Measurements from ENCODE around the gene FNTB.

FNTB gene

GRCh38 chr14:65042731-65043372 is 56.2 kb downstream of the FNTB start:
- peaks cover 11% of the 10 kb centered on the region for H3K4me1 ChIP-seq (ENCODE audit: low read length)
- H3K4me2 ChIP-seq (ENCODE audit: low read length) = peak overlapping the region; percentile 42
- no peak overlapping the region for H3K9ac ChIP-seq (ENCODE audit: low read length)
- no peak overlapping the region for H2AFZ ChIP-seq (ENCODE audit: low read depth, low read length)
- peaks cover 4% of the 10 kb centered on the region for H4K20me1 ChIP-seq (ENCODE audit: insufficient read depth, low read length)
- no peak overlapping the region for H3K27ac ChIP-seq (ENCODE audit: low read length)
- peaks cover 17% of the 10 kb centered on the region for H3K36me3 ChIP-seq (replicated peaks; ENCODE audit: low read depth, low read length)
- H3K9me3 ChIP-seq (ENCODE audit: insufficient read depth, low read length) = no peaks in the 10 kb centered on the region
- no peak overlapping the region for H3K4me3 ChIP-seq (ENCODE audit: low read length)
- H3K79me2 ChIP-seq (ENCODE audit: low read length) = no peaks in the 10 kb centered on the region
- no peaks in the 10 kb centered on the region for H3K27me3 ChIP-seq (ENCODE audit: low read depth, low read length)
- TF ChIP-seq CTCF (IDR thresholded peaks at IDR 0.05; ENCODE audit: low read depth, low read length) (no peak), EZH2phosphoT487 (IDR thresholded peaks at IDR 0.05; ENCODE audit: low read depth) (no peak)

GRCh38 chr14:65043893-65044595 is 57.3 kb downstream of the FNTB start:
- Histone ChIP-seq H3K27me3 (ENCODE audit: low read depth, low read length) (no peaks in the 10 kb centered on the region), H3K9me3 (ENCODE audit: insufficient read depth, low read length) (no peaks in the 10 kb centered on the region), H3K79me2 (ENCODE audit: low read length) (no peaks in the 10 kb centered on the region), H3K36me3 (replicated peaks; ENCODE audit: low read depth, low read length) (peaks cover 20% of the 10 kb centered on the region), H2AFZ (ENCODE audit: low read depth, low read length) (no peak overlapping the region), H3K4me2 (ENCODE audit: low read length) (no peak overlapping the region), H3K27ac (ENCODE audit: low read length) (no peak overlapping the region), H4K20me1 (ENCODE audit: insufficient read depth, low read length) (peaks cover 4% of the 10 kb centered on the region), H3K4me1 (ENCODE audit: low read length) (peaks cover 11% of the 10 kb centered on the region), H3K4me3 (ENCODE audit: low read length) (no peak overlapping the region), H3K9ac (ENCODE audit: low read length) (no peak overlapping the region)
- TF ChIP-seq EZH2phosphoT487 (IDR thresholded peaks at IDR 0.05; ENCODE audit: low read depth) = no peak
- TF ChIP-seq CTCF (IDR thresholded peaks at IDR 0.05; ENCODE audit: low read depth, low read length) = no peak

- Histone ChIP-seq H3K9me3 (ENCODE audit: insufficient read depth, low read length) (no peaks in the 10 kb centered on the region), H3K4me2 (ENCODE audit: low read length) (no peak overlapping the region), H3K4me3 (ENCODE audit: low read length) (no peak overlapping the region), H3K27me3 (ENCODE audit: low read depth, low read length) (no peaks in the 10 kb centered on the region), H4K20me1 (ENCODE audit: insufficient read depth, low read length) (peaks cover 4% of the 10 kb centered on the region), H3K4me1 (ENCODE audit: low read length) (peaks cover 11% of the 10 kb centered on the region), H2AFZ (ENCODE audit: low read depth, low read length) (no peak overlapping the region), H3K27ac (ENCODE audit: low read length) (no peak overlapping the region), H3K9ac (ENCODE audit: low read length) (no peak overlapping the region), H3K79me2 (ENCODE audit: low read length) (no peaks in the 10 kb centered on the region), H3K36me3 (replicated peaks; ENCODE audit: low read depth, low read length) (peaks cover 20% of the 10 kb centered on the region)
- no peak for TF ChIP-seq CTCF (IDR thresholded peaks at IDR 0.05; ENCODE audit: low read depth, low read length)
- no peak for TF ChIP-seq EZH2phosphoT487 (IDR thresholded peaks at IDR 0.05; ENCODE audit: low read depth)
These were observed 57.9 kb downstream of the FNTB start for GRCh38 chr14:65044596-65044959.

GRCh38 chr14:65045006-65045405 is 58.3 kb downstream of the FNTB start:
- Histone ChIP-seq H3K9ac (ENCODE audit: low read length) (no peak overlapping the region), H3K36me3 (replicated peaks; ENCODE audit: low read depth, low read length) (peaks cover 20% of the 10 kb centered on the region), H3K27me3 (ENCODE audit: low read depth, low read length) (no peaks in the 10 kb centered on the region), H4K20me1 (ENCODE audit: insufficient read depth, low read length) (peaks cover 4% of the 10 kb centered on the region), H3K9me3 (ENCODE audit: insufficient read depth, low read length) (no peaks in the 10 kb centered on the region), H3K4me3 (ENCODE audit: low read length) (no peak overlapping the region), H3K27ac (ENCODE audit: low read length) (no peak overlapping the region), H3K79me2 (ENCODE audit: low read length) (no peaks in the 10 kb centered on the region), H2AFZ (ENCODE audit: low read depth, low read length) (no peak overlapping the region), H3K4me2 (ENCODE audit: low read length) (no peak overlapping the region), H3K4me1 (ENCODE audit: low read length) (peaks cover 11% of the 10 kb centered on the region)
- TF ChIP-seq EZH2phosphoT487 (IDR thresholded peaks at IDR 0.05; ENCODE audit: low read depth) = no peak
- TF ChIP-seq CTCF (IDR thresholded peaks at IDR 0.05; ENCODE audit: low read depth, low read length) = no peak
